PC-3 (cell line): ENCODE data around the gene SLC44A1. TPM values are rescaled to one million over a fixed set of nuclear protein-coding genes. Genes with fewer than 3 reads are reported as not detected.

Source experiments
- ATAC-seq: fragments of 200-7000 bp; cut with Tn5 transposase; 2 replicates; pipeline ENCODE4 v1.9.1; 2020; ENCODE audit warnings: mild to moderate bottlenecking, moderate library complexity
- BruUV-seq: library from RNA; stranded (reverse); fragments of 400-500 nt; replicated peaks from 2 replicates; lab custom pipeline; 2021; lab: Mats Ljungman, UMichigan
- CTCF ChIA-PET: fragments of 300-600 bp; sonication (Branson Sonifier 250); formaldehyde crosslinking; loops from one replicate; lab custom pipeline; 2022; ENCODE audit warnings: antibody characterized with exemption; lab: Charles Lee
- POLR2A ChIA-PET: fragments of 300-600 bp; sonication (Branson Sonifier 250); formaldehyde crosslinking; loops from one replicate; lab custom pipeline; 2022; ENCODE audit warnings: antibody characterized with exemption; ENCODE audit not compliant: unreplicated experiment; lab: Charles Lee
- DNase-seq: peaks from one replicate; pipeline ENCODE4 v3.0.0-alpha.2; 2015
- H2AFZ ChIP-seq: fragments of 300-600 bp; sonication (generic); 2 replicates; pipeline ENCODE4 v1.6.0; 2016; ENCODE audit warnings: antibody characterized with exemption, low read length
- H3F3A ChIP-seq: fragments of 300-600 bp; sonication (generic); one replicate; pipeline ENCODE4 v1.6.0; 2017; ENCODE audit warnings: antibody characterized with exemption, low read length, control low read depth, mild to moderate bottlenecking; ENCODE audit not compliant: unreplicated experiment
- H3K27ac ChIP-seq: fragments of 300-600 bp; sonication (generic); 2 replicates; pipeline ENCODE4 v1.5.1; 2016; ENCODE audit warnings: mild to moderate bottlenecking, low read length
- H3K27me3 ChIP-seq: fragments of 300-600 bp; sonication (generic); 2 replicates; pipeline ENCODE4 v1.6.1; 2016; ENCODE audit warnings: low read length, mixed read lengths
- H3K36me3 ChIP-seq: fragments of 300-600 bp; sonication (generic); 2 replicates; pipeline ENCODE4 v1.6.1; 2016; ENCODE audit warnings: low read depth, mixed run types, low read length, mixed read lengths
- H3K4me1 ChIP-seq: fragments of 300-600 bp; sonication (generic); 2 replicates; pipeline ENCODE4 v1.5.1; 2016; ENCODE audit warnings: low read length; ENCODE audit not compliant: insufficient read depth
- H3K4me2 ChIP-seq: fragments of 300-600 bp; sonication (generic); 2 replicates; pipeline ENCODE4 v1.6.0; 2016; ENCODE audit warnings: low read length
- H3K4me3 ChIP-seq: fragments of 300-600 bp; sonication (generic); 2 replicates; pipeline ENCODE4 v1.5.1; 2016; ENCODE audit warnings: mild to moderate bottlenecking, low read length, mixed read lengths
- H3K79me2 ChIP-seq: fragments of 300-600 bp; sonication (generic); 2 replicates; pipeline ENCODE4 v1.6.1; 2017; ENCODE audit warnings: low read length, mixed read lengths
- H3K9ac ChIP-seq: fragments of 300-600 bp; sonication (generic); 2 replicates; pipeline ENCODE4 v1.6.0; 2016; ENCODE audit warnings: mild to moderate bottlenecking, low read length
- H3K9me2 ChIP-seq: fragments of 300-600 bp; sonication (generic); replicated peaks from 2 replicates; pipeline ENCODE4 v1.6.1; 2016; ENCODE audit warnings: mixed run types, low read length, mixed read lengths
- H3K9me3 ChIP-seq: fragments of 300-600 bp; sonication (generic); 2 replicates; pipeline ENCODE4 v1.6.1; 2016; ENCODE audit warnings: low read length, mixed read lengths
- H4K20me1 ChIP-seq: fragments of 300-600 bp; sonication (generic); 2 replicates; pipeline ENCODE4 v1.6.1; 2016; ENCODE audit warnings: low read length, mixed read lengths
- EZH2 ChIP-seq: fragments of 300-600 bp; sonication (generic); IDR thresholded peaks from one replicate; pipeline ENCODE4 v1.6.1; 2017; ENCODE audit warnings: antibody characterized with exemption, mild to moderate bottlenecking, low read length; ENCODE audit not compliant: unreplicated experiment
- EZH2phosphoT487 ChIP-seq: fragments of 300-600 bp; sonication (generic); IDR thresholded peaks from 2 replicates; pipeline ENCODE4 v1.6.1; 2018; ENCODE audit warnings: mild to moderate bottlenecking, antibody characterized with exemption, low read length, borderline replicate concordance
- intact Hi-C: fragments of 100-400 bp; cut with micrococcal nuclease; formaldehyde crosslinking; loops from 2 replicates; pipeline ENCODE4 v1.9.0; 2023
- total RNA-seq: library from RNA; depleted of rRNA; stranded (reverse); fragments of >200 nt; gene quantifications from 2 replicates; pipeline ENCODE4 v1.2.3, GENCODE V29; 2014
- TF ChIP-seq, protein P1 (sequence below): fragments of 300-600 bp; sonication (generic); conservative IDR thresholded peaks from 2 replicates; pipeline ENCODE4 v1.5.1; 2017; ENCODE audit warnings: antibody characterized with exemption, low read depth, mild to moderate bottlenecking, low read length

Gene SLC44A1
- total RNA-seq, 1 experiment from 2014 or later = 16.1 TPM

DNA sequence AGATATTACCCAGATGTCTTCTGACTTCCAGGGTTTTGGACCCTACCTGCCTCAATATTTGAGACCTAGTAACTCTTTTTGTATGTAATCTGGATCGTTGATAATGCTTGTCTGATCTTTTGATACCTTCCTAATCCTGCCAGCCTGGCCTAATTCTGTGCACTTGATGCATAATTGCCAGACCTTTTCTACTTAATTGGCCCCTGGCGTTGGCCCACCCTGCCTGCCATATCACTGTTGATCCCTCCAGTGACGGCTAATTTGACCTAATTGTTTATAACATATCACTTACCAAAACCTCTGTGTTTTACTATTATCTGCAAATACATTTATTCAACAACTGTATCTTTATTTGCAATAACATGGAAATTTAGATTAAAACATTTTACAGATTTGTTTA lies 49.0 kb downstream of the SLC44A1 start:
- Histone ChIP-seq H3K36me3 (no peaks in the 10 kb centered on the region), H3K4me2 (no peak overlapping the region), H4K20me1 (no peaks in the 10 kb centered on the region), H3F3A (peaks cover 3% of the 10 kb centered on the region), H3K4me3 (no peak overlapping the region), H3K27ac (no peak overlapping the region), H2AFZ (no peak overlapping the region), H3K9me3 (no peaks in the 10 kb centered on the region), H3K9me2 (no peaks in the 10 kb centered on the region), H3K4me1 (peaks cover 23% of the 10 kb centered on the region), H3K27me3 (no peaks in the 10 kb centered on the region), H3K79me2 (peaks cover 8% of the 10 kb centered on the region; the same call in 1 of the 2 replicates), H3K9ac (no peak overlapping the region)
- TF ChIP-seq EZH2 = no peak
- no peak for TF ChIP-seq EZH2phosphoT487
- TF ChIP-seq, protein P1, sequence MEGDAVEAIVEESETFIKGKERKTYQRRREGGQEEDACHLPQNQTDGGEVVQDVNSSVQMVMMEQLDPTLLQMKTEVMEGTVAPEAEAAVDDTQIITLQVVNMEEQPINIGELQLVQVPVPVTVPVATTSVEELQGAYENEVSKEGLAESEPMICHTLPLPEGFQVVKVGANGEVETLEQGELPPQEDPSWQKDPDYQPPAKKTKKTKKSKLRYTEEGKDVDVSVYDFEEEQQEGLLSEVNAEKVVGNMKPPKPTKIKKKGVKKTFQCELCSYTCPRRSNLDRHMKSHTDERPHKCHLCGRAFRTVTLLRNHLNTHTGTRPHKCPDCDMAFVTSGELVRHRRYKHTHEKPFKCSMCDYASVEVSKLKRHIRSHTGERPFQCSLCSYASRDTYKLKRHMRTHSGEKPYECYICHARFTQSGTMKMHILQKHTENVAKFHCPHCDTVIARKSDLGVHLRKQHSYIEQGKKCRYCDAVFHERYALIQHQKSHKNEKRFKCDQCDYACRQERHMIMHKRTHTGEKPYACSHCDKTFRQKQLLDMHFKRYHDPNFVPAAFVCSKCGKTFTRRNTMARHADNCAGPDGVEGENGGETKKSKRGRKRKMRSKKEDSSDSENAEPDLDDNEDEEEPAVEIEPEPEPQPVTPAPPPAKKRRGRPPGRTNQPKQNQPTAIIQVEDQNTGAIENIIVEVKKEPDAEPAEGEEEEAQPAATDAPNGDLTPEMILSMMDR = no peak
- POLR2A ChIA-PET = no interaction called here
- intact Hi-C loops = no loop called here
- no peak for ATAC-seq
- CTCF ChIA-PET = no interaction called here
- no TSS peak for BruUV-seq
- no peak for DNase-seq

DNA sequence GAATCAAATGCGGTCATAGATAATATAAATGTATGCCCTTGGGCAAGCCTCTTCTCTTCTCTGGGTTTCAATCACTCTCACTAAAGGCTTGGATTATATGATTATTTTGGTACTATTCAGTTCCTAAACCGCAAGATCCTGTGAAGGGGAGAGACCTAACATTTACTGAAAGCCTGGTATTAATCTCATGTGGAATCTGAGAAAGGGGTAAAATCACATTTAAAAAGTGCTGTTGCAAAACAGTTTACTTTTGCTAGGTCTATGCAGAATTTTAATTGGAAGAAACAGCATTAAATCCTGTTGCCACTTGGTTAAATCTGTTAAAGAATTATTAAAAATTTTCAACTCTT lies 50.7 kb downstream of the SLC44A1 start:
- Histone ChIP-seq H3K4me3 (no peak overlapping the region), H3K36me3 (no peaks in the 10 kb centered on the region), H3K9ac (no peak overlapping the region), H3K27me3 (no peaks in the 10 kb centered on the region), H3K9me3 (no peaks in the 10 kb centered on the region), H3K27ac (no peak overlapping the region), H2AFZ (no peak overlapping the region), H3K9me2 (no peaks in the 10 kb centered on the region), H4K20me1 (no peaks in the 10 kb centered on the region), H3K79me2 (peaks cover 8% of the 10 kb centered on the region; the same call in 1 of the 2 replicates), H3K4me1 (peaks cover 39% of the 10 kb centered on the region), H3F3A (peaks cover 3% of the 10 kb centered on the region), H3K4me2 (no peak overlapping the region)
- no TSS peak for BruUV-seq
- ATAC-seq (no peak), DNase-seq (no peak)
- POLR2A ChIA-PET = no interaction called here
- intact Hi-C loops = no loop called here
- TF ChIP-seq EZH2 = no peak
- TF ChIP-seq, protein P1 = no peak
- TF ChIP-seq EZH2phosphoT487 = no peak
- CTCF ChIA-PET = no interaction called here

DNA sequence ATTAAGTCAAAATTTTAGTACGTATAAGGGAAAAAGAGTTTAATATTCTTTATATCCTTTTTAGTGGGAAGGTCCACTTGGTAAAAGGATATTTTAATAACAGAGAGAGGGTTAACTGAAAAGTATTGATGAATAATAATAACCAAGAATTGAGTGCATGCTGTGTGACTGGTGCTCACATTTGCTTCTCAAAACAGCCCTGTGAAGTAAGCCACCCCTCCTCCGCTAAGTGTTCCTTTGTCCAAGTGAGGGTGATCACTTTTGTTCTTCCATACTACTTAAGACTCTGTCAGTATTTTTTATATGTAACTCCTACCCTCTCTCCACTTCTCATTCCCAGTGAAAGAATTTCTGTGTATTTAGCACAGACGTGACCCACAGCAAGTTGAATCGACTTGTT lies 51.5 kb downstream of the SLC44A1 start:
- no peak overlapping the region for H2AFZ ChIP-seq
- CTCF ChIA-PET = no interaction called here
- no peaks in the 10 kb centered on the region for H3K9me2 ChIP-seq
- H4K20me1 ChIP-seq = no peaks in the 10 kb centered on the region
- intact Hi-C loops = no loop called here
- H3K36me3 ChIP-seq = no peaks in the 10 kb centered on the region
- H3K9ac ChIP-seq = no peak overlapping the region
- H3K4me3 ChIP-seq = no peak overlapping the region
- ATAC-seq (no peak), DNase-seq (no peak)
- no peaks in the 10 kb centered on the region for H3K27me3 ChIP-seq
- peaks cover 34% of the 10 kb centered on the region for H3K4me1 ChIP-seq
- POLR2A ChIA-PET = interaction anchor here (0.7 kb wide), 1 partner anchor 12 kb away, joined by 3 read pairs; no protein-coding TSS in a partner anchor
- H3K4me2 ChIP-seq = no peak overlapping the region
- H3K79me2 ChIP-seq = peaks cover 8% of the 10 kb centered on the region; the same call in 1 of the 2 replicates
- no peak overlapping the region; the same call in 1 of the 2 replicates for H3K27ac ChIP-seq
- no peaks in the 10 kb centered on the region for H3K9me3 ChIP-seq
- peaks cover 3% of the 10 kb centered on the region for H3F3A ChIP-seq
- BruUV-seq = no TSS peak
- TF ChIP-seq EZH2phosphoT487 = no peak
- TF ChIP-seq, protein P1 = no peak
- TF ChIP-seq EZH2 = no peak
